Hematopoietic multipotent progenitor cell treated with erythropoietin and hydrocortisone succinate and interleukin-3 and kit ligand, for 17 days (in vitro differentiated cells): ENCODE results near the gene RFX3.

ENCODE experiments used
- DNase-seq: peaks from one replicate; pipeline ENCODE4 v3.0.0-alpha.2; 2015; ENCODE audit warnings: low spot score

The RFX3 gene

GRCh38 chr9:3513265-3513818 lies 12.5 kb downstream of the RFX3 start:
- DNase-seq: no peak

- DNase-seq: no peak
Observed at GRCh38 chr9:3511551-3511950, 14.2 kb downstream of the RFX3 start.

GRCh38 chr9:3510796-3511195 lies 15.0 kb downstream of the RFX3 start:
- DNase-seq: no peak

- DNase-seq: no peak
Observed at GRCh38 chr9:3509926-3510325, 15.9 kb downstream of the RFX3 start.

GRCh38 chr9:3508521-3509291 lies 17.1 kb downstream of the RFX3 start:
- peak; percentile 34 for DNase-seq

GRCh38 chr9:3508078-3508431 lies 17.7 kb downstream of the RFX3 start:
- peak; percentile 23 for DNase-seq

- DNase-seq: peak; percentile 24
Observed at GRCh38 chr9:3507395-3508077, 18.3 kb downstream of the RFX3 start.

GRCh38 chr9:3506164-3506563 lies 19.6 kb downstream of the RFX3 start:
- no peak for DNase-seq

GRCh38 chr9:3502560-3503398 lies 23.0 kb downstream of the RFX3 start:
- no peak for DNase-seq

- DNase-seq: no peak
Observed at GRCh38 chr9:3500044-3500443, 25.8 kb downstream of the RFX3 start.

GRCh38 chr9:3498691-3499090 lies 27.1 kb downstream of the RFX3 start:
- no peak for DNase-seq

GRCh38 chr9:3497857-3498256 lies 27.9 kb downstream of the RFX3 start:
- no peak for DNase-seq

GRCh38 chr9:3497401-3497800 lies 28.4 kb downstream of the RFX3 start:
- no peak for DNase-seq

- no peak for DNase-seq
Observed at GRCh38 chr9:3495855-3496254, 29.9 kb downstream of the RFX3 start.

GRCh38 chr9:3492214-3492613 lies 33.6 kb downstream of the RFX3 start:
- no peak for DNase-seq

GRCh38 chr9:3491450-3491849 lies 34.4 kb downstream of the RFX3 start:
- no peak for DNase-seq

- no peak for DNase-seq
Observed at GRCh38 chr9:3490957-3491356, 34.8 kb downstream of the RFX3 start.

GRCh38 chr9:3482578-3482977 lies 43.2 kb downstream of the RFX3 start:
- DNase-seq: no peak

GRCh38 chr9:3480353-3480655 lies 45.5 kb downstream of the RFX3 start:
- no peak for DNase-seq

- no peak for DNase-seq
Observed at GRCh38 chr9:3479514-3480352, 46.1 kb downstream of the RFX3 start.

- DNase-seq: no peak
Observed at GRCh38 chr9:3478549-3478953, 47.2 kb downstream of the RFX3 start.
